Thoracic aorta (tissue), 2 donors: ENCODE results near the gene ZPR1. TPM values are rescaled to one million over a fixed set of nuclear protein-coding genes. Genes with fewer than 3 reads are reported as not detected.
"Not testable (repeated sequence)": the region's sequence is repeated elsewhere in the genome, so short reads cannot be mapped to it uniquely, and the experiment has no call there.

Experiments used
- ATAC-seq: fragments of 150-250 bp; one replicate; pipeline ENCODE4 v1.8.0; 2017; ENCODE audit warnings: low read depth; ENCODE audit not compliant: insufficient number of reproducible peaks, low FRiP score
- DNase-seq: peaks from one replicate; pipeline ENCODE4 v3.0.0-alpha.2; 2020; ENCODE audit warnings: low spot score
- H3K27ac ChIP-seq, 2 donors: fragments of 200-600 bp; sonication (generic); 1 replicate in 1 of 2; 2 replicates in 1 of 2; pipeline ENCODE4 v1.5.1; 2016; ENCODE audit warnings: mild to moderate bottlenecking in 2 of 2, moderate library complexity in 2 of 2
- H3K27me3 ChIP-seq: fragments of 200-600 bp; sonication (generic); replicated peaks from 2 replicates; pipeline ENCODE4 v1.6.0; 2016; ENCODE audit warnings: mild to moderate bottlenecking; ENCODE audit not compliant: insufficient read depth
- H3K36me3 ChIP-seq: fragments of 200-600 bp; sonication (generic); one replicate; pipeline ENCODE4 v1.5.1; 2016
- H3K4me1 ChIP-seq, 2 donors: fragments of 200-600 bp; sonication (generic); 1 replicate in 1 of 2; 2 replicates in 1 of 2; pipeline versions ENCODE4 v1.5.1 to v1.6.0; 2016; ENCODE audit warnings: low read depth in 2 of 2, mild to moderate bottlenecking in 1 of 2; ENCODE audit not compliant: control insufficient read depth in 1 of 2
- H3K4me3 ChIP-seq: fragments of 200-600 bp; sonication (generic); 2 replicates; pipeline ENCODE4 v1.5.1; 2016; ENCODE audit warnings: mild to moderate bottlenecking
- H3K9me3 ChIP-seq: fragments of 200-600 bp; sonication (generic); 2 replicates; pipeline ENCODE4 v1.5.1; 2016
- total RNA-seq, 2 donors: library from RNA; depleted of rRNA; stranded (reverse); fragments of >200 nt; gene quantifications; one replicate each; pipeline versions ENCODE4 v1.1.0 to v1.2.3, GENCODE V29; 2016
- TF ChIP-seq, protein P1 (sequence below): fragments of 200-600 bp; sonication (generic); IDR thresholded peaks from one replicate; pipeline ENCODE4 v1.5.1; 2019; ENCODE audit warnings: antibody characterized with exemption

Gene ZPR1, protein sequence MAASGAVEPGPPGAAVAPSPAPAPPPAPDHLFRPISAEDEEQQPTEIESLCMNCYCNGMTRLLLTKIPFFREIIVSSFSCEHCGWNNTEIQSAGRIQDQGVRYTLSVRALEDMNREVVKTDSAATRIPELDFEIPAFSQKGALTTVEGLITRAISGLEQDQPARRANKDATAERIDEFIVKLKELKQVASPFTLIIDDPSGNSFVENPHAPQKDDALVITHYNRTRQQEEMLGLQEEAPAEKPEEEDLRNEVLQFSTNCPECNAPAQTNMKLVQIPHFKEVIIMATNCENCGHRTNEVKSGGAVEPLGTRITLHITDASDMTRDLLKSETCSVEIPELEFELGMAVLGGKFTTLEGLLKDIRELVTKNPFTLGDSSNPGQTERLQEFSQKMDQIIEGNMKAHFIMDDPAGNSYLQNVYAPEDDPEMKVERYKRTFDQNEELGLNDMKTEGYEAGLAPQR
- total RNA-seq, result 10 to 100 TPM; 30.7 to 36.2 TPM

GRCh38 chr11:116787786-116788486 is at the start of gene ZPR1:
ZPR1 (minus strand) TSS chr11:116788023; CDS start chr11:116787990, 33 bp downstream.
- no peaks in the 10 kb centered on the region for H3K9me3 ChIP-seq
- TF ChIP-seq, protein P1, sequence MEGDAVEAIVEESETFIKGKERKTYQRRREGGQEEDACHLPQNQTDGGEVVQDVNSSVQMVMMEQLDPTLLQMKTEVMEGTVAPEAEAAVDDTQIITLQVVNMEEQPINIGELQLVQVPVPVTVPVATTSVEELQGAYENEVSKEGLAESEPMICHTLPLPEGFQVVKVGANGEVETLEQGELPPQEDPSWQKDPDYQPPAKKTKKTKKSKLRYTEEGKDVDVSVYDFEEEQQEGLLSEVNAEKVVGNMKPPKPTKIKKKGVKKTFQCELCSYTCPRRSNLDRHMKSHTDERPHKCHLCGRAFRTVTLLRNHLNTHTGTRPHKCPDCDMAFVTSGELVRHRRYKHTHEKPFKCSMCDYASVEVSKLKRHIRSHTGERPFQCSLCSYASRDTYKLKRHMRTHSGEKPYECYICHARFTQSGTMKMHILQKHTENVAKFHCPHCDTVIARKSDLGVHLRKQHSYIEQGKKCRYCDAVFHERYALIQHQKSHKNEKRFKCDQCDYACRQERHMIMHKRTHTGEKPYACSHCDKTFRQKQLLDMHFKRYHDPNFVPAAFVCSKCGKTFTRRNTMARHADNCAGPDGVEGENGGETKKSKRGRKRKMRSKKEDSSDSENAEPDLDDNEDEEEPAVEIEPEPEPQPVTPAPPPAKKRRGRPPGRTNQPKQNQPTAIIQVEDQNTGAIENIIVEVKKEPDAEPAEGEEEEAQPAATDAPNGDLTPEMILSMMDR, result no peak
- H3K4me3 ChIP-seq, result peak within 1 kb of the TSS; percentile 99
- ATAC-seq (peak; percentile 64), DNase-seq (peak; percentile 50)
- H3K27me3 ChIP-seq, result no peaks in the 10 kb centered on the region
- peak within 1 kb of the TSS; percentile 77 to 86 for H3K27ac ChIP-seq
- peaks cover 31% of the 10 kb centered on the region for H3K36me3 ChIP-seq
- peaks cover 12 to 26% of the 10 kb centered on the region in 2 donors for H3K4me1 ChIP-seq

DNA sequence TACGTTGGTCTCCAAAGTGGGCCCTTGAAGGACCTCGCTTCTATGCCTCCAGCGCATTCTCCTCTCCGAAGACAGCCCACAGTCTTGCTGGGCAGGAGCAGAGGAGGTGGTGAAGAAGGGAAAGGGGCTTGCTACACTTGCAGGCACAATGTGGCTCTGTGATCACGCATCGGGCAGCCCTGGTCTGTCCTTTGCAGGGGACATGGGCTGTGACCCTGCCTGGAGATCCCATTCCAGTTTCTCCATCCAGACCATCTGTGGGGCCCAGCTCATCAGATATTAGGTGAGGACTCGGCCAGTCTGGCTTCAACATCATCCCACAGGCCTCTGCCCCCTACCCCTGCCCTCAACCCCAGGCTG is 48.8 kb upstream of the ZPR1 start:
- ATAC-seq, result no peak
- H3K27me3 ChIP-seq, result no peaks in the 10 kb centered on the region
- H3K9me3 ChIP-seq, result no peaks in the 10 kb centered on the region
- TF ChIP-seq, protein P1, result no peak
- no peak overlapping the region for H3K4me3 ChIP-seq
- H3K4me1 ChIP-seq, result peaks cover 10 to 17% of the 10 kb centered on the region in 2 donors
- H3K36me3 ChIP-seq, result no peaks in the 10 kb centered on the region
- no peak overlapping the region for H3K27ac ChIP-seq
- DNase-seq, result no peak

DNA sequence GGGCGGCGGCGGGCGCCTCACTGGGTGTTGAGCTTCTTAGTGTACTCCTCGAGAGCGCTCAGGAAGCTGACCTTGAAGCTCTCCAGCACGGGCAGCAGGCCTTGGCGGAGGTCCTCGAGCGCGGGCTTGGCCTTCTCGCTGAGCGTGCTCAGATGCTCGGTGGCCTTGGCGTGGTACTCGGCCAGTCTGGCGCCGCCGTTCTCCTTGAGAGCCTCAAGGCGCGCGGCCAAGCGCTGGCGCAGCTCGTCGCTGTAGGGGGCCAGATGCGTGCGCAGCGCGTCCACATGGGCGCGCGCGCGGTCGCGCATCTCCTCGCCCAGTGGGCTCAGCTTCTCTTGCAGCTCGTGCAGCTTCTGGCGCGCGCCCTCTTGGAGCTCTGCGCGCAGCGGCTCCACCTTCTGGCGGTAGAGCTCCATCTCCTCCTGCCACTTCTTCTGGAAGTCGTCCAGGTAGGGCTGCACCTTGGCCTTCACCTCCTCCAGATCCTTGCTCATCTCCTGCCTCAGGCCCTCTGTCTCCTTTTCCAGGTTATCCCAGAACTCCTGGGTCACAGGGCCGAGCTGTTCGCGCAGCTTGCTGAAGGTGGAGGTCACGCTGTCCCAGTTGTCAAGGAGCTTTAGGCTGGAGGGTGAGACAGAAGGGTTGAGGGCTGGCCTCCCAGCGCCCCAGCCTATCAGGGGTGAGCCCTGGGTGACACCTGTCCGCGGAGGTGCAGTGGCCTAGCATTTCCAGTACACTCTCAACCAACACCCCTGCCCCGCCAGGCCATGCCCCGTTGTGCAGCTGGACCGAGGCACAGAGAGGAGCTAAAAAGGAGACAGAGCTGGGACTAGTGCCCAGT is 48.2 kb upstream of the ZPR1 start:
- DNase-seq, result peak; percentile 43
- no peaks in the 10 kb centered on the region for H3K36me3 ChIP-seq
- H3K4me1 ChIP-seq, result peaks cover 10 to 17% of the 10 kb centered on the region in 2 donors
- TF ChIP-seq, protein P1, result peak; percentile 49
- ATAC-seq, result peak; percentile 85
- H3K27me3 ChIP-seq, result no peaks in the 10 kb centered on the region
- no peaks in the 10 kb centered on the region for H3K9me3 ChIP-seq
- H3K4me3 ChIP-seq, result peak overlapping the region; percentile 67
- H3K27ac ChIP-seq, result peak overlapping the region; percentile 58 to 84

GRCh38 chr11:116835042-116835772 is 47.4 kb upstream of the ZPR1 start:
- Histone ChIP-seq H3K4me1 (peaks cover 10 to 17% of the 10 kb centered on the region in 2 donors), H3K4me3 (peak overlapping the region; percentile 67), H3K9me3 (no peaks in the 10 kb centered on the region), H3K27me3 (no peaks in the 10 kb centered on the region), H3K27ac (peak overlapping the region; percentile 58 to 84), H3K36me3 (no peaks in the 10 kb centered on the region)
- TF ChIP-seq, protein P1, result no peak
- ATAC-seq (no peak), DNase-seq (no peak)

DNA sequence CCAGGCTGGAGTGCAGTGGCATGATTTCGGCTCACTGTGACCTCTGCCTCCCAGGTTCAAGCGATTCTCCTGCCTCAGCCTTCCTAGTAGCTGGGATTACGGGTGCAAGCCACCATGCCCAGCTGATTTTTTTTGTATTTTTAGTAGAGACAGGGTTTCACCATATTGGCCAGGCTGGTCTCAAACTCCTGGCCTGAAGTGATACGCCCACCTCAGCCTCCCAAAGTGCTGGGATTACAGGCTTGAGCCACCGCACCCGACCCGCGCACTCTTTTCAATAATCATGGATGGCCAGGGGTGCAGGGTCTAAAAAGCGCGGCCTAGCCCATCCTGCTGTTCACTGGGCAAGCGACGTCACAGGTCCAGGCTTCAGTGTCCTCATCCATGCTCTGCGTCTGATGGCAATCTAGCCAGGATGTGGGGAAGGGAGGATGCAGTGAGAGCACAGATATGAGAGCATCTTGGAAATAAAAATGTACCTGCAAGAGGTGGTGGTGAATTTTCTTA is 46.8 kb upstream of the ZPR1 start:
- peaks cover 10 to 17% of the 10 kb centered on the region in 2 donors for H3K4me1 ChIP-seq
- not testable (repeated sequence) for DNase-seq, ATAC-seq, H3K4me3 ChIP-seq, H3K36me3 ChIP-seq, H3K9me3 ChIP-seq, H3K27me3 ChIP-seq
- H3K27ac ChIP-seq, result peak overlapping the region in 1 of 2 donors; percentile 84
